ENCODE measurements around the gene MAD2L1BP.
"Not testable (repeated sequence)": the region's sequence is repeated elsewhere in the genome, so short reads cannot be mapped to it uniquely, and the experiment has no call there.

The MAD2L1BP gene

GRCh38 chr6:43629505-43630300, 5.9 kb upstream of the MAD2L1BP start:
- H3K27ac ChIP-seq (ENCODE audit: low read depth, low read length) = peak overlapping the region; percentile 96

DNA sequence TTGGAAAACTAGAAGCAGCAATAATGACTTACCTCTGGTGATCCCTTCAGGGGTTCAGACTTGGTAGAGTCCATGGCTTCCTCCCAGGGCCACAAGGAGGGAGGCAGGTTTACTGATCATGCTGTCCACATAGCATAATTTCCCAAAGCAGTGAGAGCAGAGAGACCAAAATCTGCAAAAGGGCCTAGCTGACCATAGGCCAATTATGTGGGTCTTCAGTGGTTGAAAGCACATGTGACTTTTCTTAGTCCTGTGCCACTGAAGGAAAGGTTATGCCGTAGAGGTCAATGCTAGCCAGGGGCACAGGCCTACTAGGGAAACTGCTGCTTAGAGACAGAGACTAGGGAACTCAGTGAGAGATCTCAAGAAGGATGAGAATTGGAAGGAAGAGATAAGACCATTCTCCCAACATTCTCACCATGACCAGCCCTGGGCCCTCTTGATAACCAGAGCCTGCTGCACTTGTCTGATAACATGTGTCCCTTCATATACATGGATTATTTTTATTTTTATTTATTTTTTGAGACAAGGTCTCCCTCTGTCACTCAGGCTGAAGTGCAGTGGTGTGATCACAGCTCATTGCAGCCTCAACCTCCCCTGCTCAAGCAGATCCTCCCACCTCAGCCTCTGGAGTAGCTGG, 4.5 kb upstream of the MAD2L1BP start:
- H3K4me1 ChIP-seq (ENCODE audit: control insufficient read depth, insufficient read depth, low read length) = peaks cover 12% of the 10 kb centered on the region
- H3K27me3 ChIP-seq (ENCODE audit: control insufficient read depth, insufficient read depth, low read length) = no peaks in the 10 kb centered on the region
- H3K4me3 ChIP-seq (ENCODE audit: low read length) = no peak overlapping the region
- no peak overlapping the region for H3K9ac ChIP-seq (ENCODE audit: low read length)
- peak overlapping the region; percentile 3 for H3K27ac ChIP-seq (ENCODE audit: low read depth, low read length)
- peaks cover 3% of the 10 kb centered on the region for H3K36me3 ChIP-seq (ENCODE audit: control insufficient read depth, insufficient read depth, low read length)

More at GRCh38 chr6:43629505-43630300, 5.9 kb upstream of the MAD2L1BP start:
- Histone ChIP-seq H3K36me3 (ENCODE audit: control insufficient read depth, insufficient read depth, low read length) (peaks cover 12% of the 10 kb centered on the region), H3K4me3 (ENCODE audit: low read length) (peak overlapping the region; percentile 89), H3K4me1 (ENCODE audit: control insufficient read depth, insufficient read depth, low read length) (peaks cover 8% of the 10 kb centered on the region), H3K27me3 (ENCODE audit: control insufficient read depth, insufficient read depth, low read length) (no peaks in the 10 kb centered on the region), H3K9ac (ENCODE audit: low read length) (peak overlapping the region; percentile 77)

DNA sequence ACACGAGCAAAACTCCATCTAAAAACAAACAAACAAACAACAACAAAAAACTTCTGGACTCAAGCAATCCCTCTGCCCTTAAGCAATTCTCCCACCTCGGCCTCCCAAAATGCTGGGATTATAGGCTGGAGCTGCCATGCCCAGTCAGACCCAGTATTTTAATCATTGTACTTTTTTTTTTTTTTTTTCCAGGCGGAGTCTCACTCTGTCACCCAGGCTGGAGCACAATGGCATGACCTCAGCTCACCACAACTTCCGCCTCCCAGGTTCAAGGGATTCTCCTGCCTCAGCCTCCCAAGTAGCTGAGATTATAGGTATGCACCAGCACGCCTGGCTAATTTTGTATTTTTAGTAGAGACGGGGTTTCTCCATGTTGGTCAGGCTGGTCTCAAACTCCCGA, 2.6 kb upstream of the MAD2L1BP start:
- H3K4me1 ChIP-seq (ENCODE audit: control insufficient read depth, insufficient read depth, low read length); H3K9ac ChIP-seq (ENCODE audit: low read length); H3K27me3 ChIP-seq (ENCODE audit: control insufficient read depth, insufficient read depth, low read length); H3K27ac ChIP-seq (ENCODE audit: low read depth, low read length); H3K36me3 ChIP-seq (ENCODE audit: control insufficient read depth, insufficient read depth, low read length); H3K4me3 ChIP-seq (ENCODE audit: low read length): not testable (repeated sequence)

GRCh38 chr6:43634702-43635303, 837 bp upstream of the MAD2L1BP start:
- peak overlapping the region; percentile 85 for H3K27ac ChIP-seq (ENCODE audit: low read depth, low read length)
- H3K9ac ChIP-seq (ENCODE audit: low read length) = no peak overlapping the region
- peaks cover under 1% of the 10 kb centered on the region for H3K36me3 ChIP-seq (ENCODE audit: control insufficient read depth, insufficient read depth, low read length)
- H3K4me1 ChIP-seq (ENCODE audit: control insufficient read depth, insufficient read depth, low read length) = peaks cover 7% of the 10 kb centered on the region
- H3K27me3 ChIP-seq (ENCODE audit: control insufficient read depth, insufficient read depth, low read length) = no peaks in the 10 kb centered on the region
- no peak overlapping the region for H3K4me3 ChIP-seq (ENCODE audit: low read length)

GRCh38 chr6:43636308-43636659, 644 bp downstream of the MAD2L1BP start:
- H3K4me1 ChIP-seq (ENCODE audit: control insufficient read depth, insufficient read depth, low read length) = peaks cover 7% of the 10 kb centered on the region
- H3K36me3 ChIP-seq (ENCODE audit: control insufficient read depth, insufficient read depth, low read length) = peaks cover 11% of the 10 kb centered on the region
- peak overlapping the region; percentile 87 for H3K4me3 ChIP-seq (ENCODE audit: low read length)
- peak overlapping the region; percentile 79 for H3K9ac ChIP-seq (ENCODE audit: low read length)
- no peaks in the 10 kb centered on the region for H3K27me3 ChIP-seq (ENCODE audit: control insufficient read depth, insufficient read depth, low read length)
- H3K27ac ChIP-seq (ENCODE audit: low read depth, low read length) = peak overlapping the region; percentile 85

- Histone ChIP-seq H3K27ac (ENCODE audit: low read depth, low read length) (no peak overlapping the region), H3K4me1 (ENCODE audit: control insufficient read depth, insufficient read depth, low read length) (peaks cover 6% of the 10 kb centered on the region), H3K27me3 (ENCODE audit: control insufficient read depth, insufficient read depth, low read length) (no peaks in the 10 kb centered on the region), H3K9ac (ENCODE audit: low read length) (no peak overlapping the region), H3K36me3 (ENCODE audit: control insufficient read depth, insufficient read depth, low read length) (peaks cover 14% of the 10 kb centered on the region), H3K4me3 (ENCODE audit: low read length) (no peak overlapping the region)
These were observed 4.6 kb downstream of the MAD2L1BP start for GRCh38 chr6:43639984-43640800.

DNA sequence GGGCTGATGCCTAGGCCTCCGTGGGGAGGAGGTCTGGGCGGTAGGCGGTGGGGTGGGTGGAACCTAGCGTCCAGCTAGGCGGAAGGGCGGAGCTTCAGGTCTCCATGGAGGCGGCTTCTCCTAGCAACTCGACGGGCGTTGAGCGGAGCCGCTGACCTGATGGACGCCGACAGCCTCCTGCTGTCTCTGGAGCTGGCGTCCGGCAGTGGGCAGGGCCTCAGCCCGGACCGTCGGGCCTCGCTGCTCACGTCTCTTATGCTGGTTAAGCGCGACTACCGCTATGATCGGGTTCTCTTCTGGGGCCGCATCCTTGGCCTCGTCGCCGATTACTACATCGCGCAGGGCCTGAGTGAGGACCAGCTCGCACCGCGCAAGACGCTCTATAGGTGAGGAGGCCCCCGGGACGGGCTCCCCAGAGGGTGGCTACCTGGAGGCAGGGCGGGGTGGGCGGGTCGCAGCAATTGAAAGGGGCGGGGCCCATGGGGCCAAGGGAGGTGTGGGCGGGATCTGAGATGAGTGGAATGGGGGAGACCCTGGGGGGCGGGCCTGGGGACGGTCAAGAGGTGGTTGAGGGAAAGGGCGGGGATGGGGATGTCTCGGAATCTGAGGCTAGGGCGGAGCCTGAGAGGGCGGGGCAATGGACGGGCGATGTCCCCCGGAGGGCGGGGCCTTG, 9.4 kb downstream of the MAD2L1BP start, which contains the start of gene RSPH9:
Gene RSPH9, plus strand, starts transcription at position 97 of the 673 bp plus-strand sequence. Its CDS starts 63 bp downstream, at position 160.
- Histone ChIP-seq H3K27me3 (ENCODE audit: control insufficient read depth, insufficient read depth, low read length) (no peaks in the 10 kb centered on the region), H3K4me1 (ENCODE audit: control insufficient read depth, insufficient read depth, low read length) (no peaks in the 10 kb centered on the region), H3K9ac (ENCODE audit: low read length) (no peak within 1 kb of the TSS), H3K36me3 (ENCODE audit: control insufficient read depth, insufficient read depth, low read length) (peaks cover 10% of the 10 kb centered on the region), H3K4me3 (ENCODE audit: low read length) (peak within 1 kb of the TSS; percentile 76), H3K27ac (ENCODE audit: low read depth, low read length) (no peak within 1 kb of the TSS)

DNA sequence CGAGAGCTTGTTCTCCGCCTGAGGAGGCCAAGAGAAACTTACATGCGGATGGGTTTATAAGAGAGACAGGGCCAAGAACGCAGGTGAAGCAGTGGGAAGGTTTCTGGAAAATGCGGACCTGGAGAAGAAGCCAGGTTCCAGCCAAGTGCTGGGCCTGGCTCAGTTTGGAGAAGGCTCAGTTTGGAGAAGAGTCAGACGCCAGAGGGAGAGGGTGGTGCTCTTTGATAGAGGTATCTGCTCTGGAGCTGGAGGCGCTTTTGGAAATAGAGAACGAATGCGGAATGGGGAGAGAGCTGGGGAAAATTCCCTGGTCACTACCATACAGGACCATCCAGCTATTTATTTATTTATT, 9.9 kb downstream of the MAD2L1BP start:
- no peak overlapping the region for H3K9ac ChIP-seq (ENCODE audit: low read length)

GRCh38 chr6:43647613-43648012, 12.0 kb downstream of the MAD2L1BP start:
- H3K4me1 ChIP-seq (ENCODE audit: control insufficient read depth, insufficient read depth, low read length) = no peaks in the 10 kb centered on the region
- H3K27me3 ChIP-seq (ENCODE audit: control insufficient read depth, insufficient read depth, low read length) = no peaks in the 10 kb centered on the region
- no peak overlapping the region for H3K9ac ChIP-seq (ENCODE audit: low read length)
- H3K36me3 ChIP-seq (ENCODE audit: control insufficient read depth, insufficient read depth, low read length) = no peaks in the 10 kb centered on the region
- H3K4me3 ChIP-seq (ENCODE audit: low read length) = no peak overlapping the region
- no peak overlapping the region for H3K27ac ChIP-seq (ENCODE audit: low read depth, low read length)

More for the DNA sequence above, 9.9 kb downstream of the MAD2L1BP start:
- Histone ChIP-seq H3K36me3 (ENCODE audit: control insufficient read depth, insufficient read depth, low read length) (peaks cover 5% of the 10 kb centered on the region), H3K27me3 (ENCODE audit: control insufficient read depth, insufficient read depth, low read length) (no peaks in the 10 kb centered on the region), H3K4me1 (ENCODE audit: control insufficient read depth, insufficient read depth, low read length) (no peaks in the 10 kb centered on the region), H3K4me3 (ENCODE audit: low read length) (peak overlapping the region; percentile 52), H3K27ac (ENCODE audit: low read depth, low read length) (no peak overlapping the region)

DNA sequence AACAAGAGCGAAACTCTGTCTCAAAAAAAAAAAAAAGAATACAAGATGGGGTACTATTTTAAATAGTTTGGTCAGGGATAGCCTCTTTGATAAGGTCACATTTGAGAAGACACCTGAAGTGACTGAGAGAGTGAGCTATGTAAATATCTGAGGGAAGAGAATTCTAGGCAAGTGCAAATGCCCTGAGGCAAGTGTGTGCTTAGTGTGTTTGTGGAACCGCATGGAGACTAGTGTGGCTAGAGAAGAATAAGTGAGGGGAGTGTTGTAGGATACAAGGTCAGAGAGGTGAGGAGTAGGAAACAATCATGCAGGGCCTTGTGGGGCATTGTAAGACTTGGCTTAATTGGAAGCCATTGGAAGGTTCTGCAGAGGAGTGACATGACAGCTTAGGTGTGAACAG, 12.6 kb downstream of the MAD2L1BP start:
- no peak overlapping the region for H3K27ac ChIP-seq (ENCODE audit: low read depth, low read length)
- H3K27me3 ChIP-seq (ENCODE audit: control insufficient read depth, insufficient read depth, low read length) = no peaks in the 10 kb centered on the region
- no peaks in the 10 kb centered on the region for H3K36me3 ChIP-seq (ENCODE audit: control insufficient read depth, insufficient read depth, low read length)
- H3K4me3 ChIP-seq (ENCODE audit: low read length) = no peak overlapping the region
- H3K4me1 ChIP-seq (ENCODE audit: control insufficient read depth, insufficient read depth, low read length) = no peaks in the 10 kb centered on the region
- no peak overlapping the region for H3K9ac ChIP-seq (ENCODE audit: low read length)

DNA sequence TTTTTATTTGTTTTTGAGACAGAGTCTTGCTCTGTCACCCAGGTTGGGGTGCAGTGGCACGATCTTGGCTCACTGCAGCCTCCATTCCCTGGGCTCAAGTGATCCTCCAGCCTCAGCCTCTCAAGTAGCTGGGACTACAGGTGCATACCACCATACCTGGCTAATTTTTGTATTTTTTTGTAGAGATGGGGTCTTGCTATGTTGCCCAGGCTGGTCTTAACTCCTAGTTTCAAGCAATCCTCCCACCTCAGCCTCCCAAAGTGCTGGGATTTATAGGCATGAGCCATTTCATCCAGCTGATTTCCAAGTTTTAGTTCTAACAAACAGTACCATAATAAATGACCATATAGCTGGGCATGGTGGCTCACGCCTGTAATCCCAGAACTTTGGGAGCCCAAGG, 17.2 kb downstream of the MAD2L1BP start:
- H3K27ac ChIP-seq (ENCODE audit: low read depth, low read length); H3K4me3 ChIP-seq (ENCODE audit: low read length); H3K9ac ChIP-seq (ENCODE audit: low read length); H3K36me3 ChIP-seq (ENCODE audit: control insufficient read depth, insufficient read depth, low read length); H3K4me1 ChIP-seq (ENCODE audit: control insufficient read depth, insufficient read depth, low read length); H3K27me3 ChIP-seq (ENCODE audit: control insufficient read depth, insufficient read depth, low read length): not testable (repeated sequence)

All from rectal smooth muscle tissue (tissue), 1 donor.